GM18907 (cell line): ENCODE data around the gene INPP5J.
"Not testable (repeated sequence)": the region's sequence is repeated elsewhere in the genome, so short reads cannot be mapped to it uniquely, and the experiment has no call there.

Source experiments
- ATAC-seq: cut with Tn5 transposase; IDR thresholded peaks from one replicate; pipeline ENCODE4 v1.9.1; 2021; ENCODE audit warnings: mild to moderate bottlenecking, moderate library complexity; ENCODE audit not compliant: unreplicated experiment

Gene INPP5J

DNA sequence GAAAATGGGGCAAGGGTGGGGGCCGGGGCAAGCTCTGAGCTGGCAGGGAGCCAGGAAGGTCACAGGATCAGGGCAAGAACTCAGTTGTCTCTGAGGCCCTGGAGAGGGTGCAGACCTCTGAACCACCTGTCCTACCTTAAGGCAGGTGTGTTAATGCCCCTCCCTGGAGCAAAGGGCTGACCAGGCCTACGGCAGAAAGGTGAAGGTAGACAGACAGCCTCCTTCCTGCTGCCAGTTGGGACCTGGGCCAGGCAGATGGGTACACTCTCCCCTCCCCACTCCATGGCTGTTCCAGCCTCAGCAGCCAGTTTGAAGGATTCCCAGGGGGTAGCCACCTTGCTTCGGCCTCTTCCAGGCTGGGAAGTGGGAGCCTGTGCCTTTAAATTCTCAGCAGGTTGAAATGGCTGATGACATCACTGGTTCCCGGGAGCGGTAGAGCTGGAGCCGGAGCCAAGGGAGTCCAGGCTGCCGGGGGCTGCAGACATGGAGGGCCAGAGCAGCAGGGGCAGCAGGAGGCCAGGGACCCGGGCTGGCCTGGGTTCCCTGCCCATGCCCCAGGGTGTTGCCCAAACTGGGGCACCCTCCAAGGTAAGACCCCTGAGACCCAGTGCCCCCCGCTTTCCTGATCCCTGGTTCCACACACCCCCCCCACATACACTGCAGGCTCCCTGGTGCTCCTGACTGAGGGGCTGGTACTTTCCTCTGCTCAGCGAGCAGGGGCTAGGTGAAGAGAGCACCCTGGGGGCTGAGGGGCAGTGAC is at the start of gene INPP5J:
INPP5J (plus strand) TSS at position 435 of the 760 bp plus-strand sequence; CDS start at position 484, 49 bp downstream.
- no peak for ATAC-seq

- not testable (repeated sequence) for ATAC-seq
Observed at GRCh38 chr22:31073125-31073524, 49.6 kb upstream of the INPP5J start.

DNA sequence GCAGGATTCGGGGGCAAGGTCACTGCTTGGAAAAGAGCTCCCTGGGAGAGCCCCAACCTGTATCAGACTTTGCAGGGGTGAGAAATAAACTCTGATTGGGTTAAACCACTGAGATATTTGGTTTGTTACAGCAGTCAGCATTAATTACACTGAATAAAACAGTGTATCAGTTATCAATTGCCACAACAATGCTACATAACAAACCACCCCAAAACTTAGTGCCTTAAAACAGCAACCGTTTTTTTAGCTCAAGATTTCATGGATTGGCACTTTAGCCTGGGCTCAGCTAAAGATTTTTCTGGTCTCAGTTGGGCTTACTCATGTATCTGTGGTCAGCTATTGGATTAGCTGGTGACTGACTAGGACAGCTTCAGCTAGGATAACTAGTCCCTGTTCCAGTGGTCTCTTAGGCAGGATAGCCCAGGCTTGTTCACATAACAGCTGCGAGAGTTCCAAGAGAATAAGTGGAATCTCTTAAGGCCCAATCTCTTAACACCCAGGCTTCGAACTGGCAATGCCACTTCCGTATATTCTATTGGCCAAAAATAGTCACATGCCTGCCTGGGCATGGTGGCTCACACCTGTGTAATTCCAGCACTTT is 49.1 kb upstream of the INPP5J start:
- ATAC-seq = not testable (repeated sequence)

GRCh38 chr22:31075961-31076360 is 46.8 kb upstream of the INPP5J start:
- no peak for ATAC-seq

DNA sequence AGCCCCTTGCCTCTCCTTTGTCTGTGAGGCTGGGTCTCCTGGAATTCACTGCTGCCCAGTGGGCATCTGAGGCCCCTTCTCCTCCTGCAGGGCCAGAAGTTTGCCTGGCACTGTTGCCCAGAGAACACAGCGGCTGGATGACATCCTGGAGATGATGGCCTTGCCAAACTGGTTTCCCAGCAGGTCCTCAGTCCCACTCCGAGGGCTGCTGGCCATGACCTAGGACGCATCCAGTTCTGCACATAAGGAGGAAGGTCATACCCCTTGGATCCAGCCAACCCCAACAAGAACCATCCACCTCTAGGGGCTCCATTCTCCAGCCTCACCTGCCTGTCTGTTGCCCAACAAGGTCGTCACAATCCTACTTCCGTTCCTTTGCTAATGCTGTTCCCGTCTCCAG is 45.1 kb upstream of the INPP5J start:
- no peak for ATAC-seq

GRCh38 chr22:31078389-31078788 is 44.4 kb upstream of the INPP5J start:
- not testable (repeated sequence) for ATAC-seq

- ATAC-seq = no peak
Observed at GRCh38 chr22:31079095-31079642, 43.6 kb upstream of the INPP5J start.

DNA sequence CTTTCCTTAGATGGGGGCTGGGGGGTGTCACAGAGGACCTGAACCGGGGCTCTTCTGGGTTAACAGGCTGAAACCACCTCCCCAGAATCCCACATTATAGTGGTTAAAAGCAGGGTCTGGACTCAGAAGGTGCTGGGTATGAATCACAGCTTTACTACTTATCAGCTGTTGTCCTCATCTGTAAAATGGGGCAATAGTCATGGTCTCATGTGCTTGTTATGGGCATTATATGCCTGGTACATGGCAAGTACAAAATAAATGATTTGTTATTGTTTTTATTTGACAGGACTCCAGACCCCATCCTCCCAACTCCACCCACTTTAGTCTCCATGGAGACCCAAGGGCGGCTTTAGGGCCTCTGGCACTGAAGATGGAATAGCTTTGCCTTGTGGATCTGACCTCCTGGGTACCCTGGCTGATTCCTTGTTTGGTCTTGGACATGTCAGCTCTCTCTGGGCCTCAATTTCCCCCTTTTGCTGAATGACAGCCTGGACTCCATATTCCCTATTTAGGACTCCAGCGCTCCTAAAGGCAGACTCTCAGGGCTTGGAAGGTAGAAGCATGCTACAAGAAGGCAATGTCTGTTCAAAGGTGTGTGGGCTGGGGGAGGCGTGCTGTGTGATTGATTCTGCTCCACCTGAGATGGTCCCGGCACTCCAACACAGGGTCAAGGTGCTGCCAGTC is 42.5 kb upstream of the INPP5J start:
- ATAC-seq = no peak

- ATAC-seq = peak; percentile 48
Observed at GRCh38 chr22:31080848-31081649, 41.7 kb upstream of the INPP5J start, which contains the start of gene SMTN. Gene SMTN (plus strand): TSS chr22:31081318. CDS start chr22:31083259, 1,941 bp downstream.

GRCh38 chr22:31081963-31082605 is 40.7 kb upstream of the INPP5J start:
- ATAC-seq = no peak

- ATAC-seq = no peak
Observed at GRCh38 chr22:31082606-31083376, 40.0 kb upstream of the INPP5J start.

GRCh38 chr22:31083377-31083768 is 39.4 kb upstream of the INPP5J start:
- no peak for ATAC-seq

DNA sequence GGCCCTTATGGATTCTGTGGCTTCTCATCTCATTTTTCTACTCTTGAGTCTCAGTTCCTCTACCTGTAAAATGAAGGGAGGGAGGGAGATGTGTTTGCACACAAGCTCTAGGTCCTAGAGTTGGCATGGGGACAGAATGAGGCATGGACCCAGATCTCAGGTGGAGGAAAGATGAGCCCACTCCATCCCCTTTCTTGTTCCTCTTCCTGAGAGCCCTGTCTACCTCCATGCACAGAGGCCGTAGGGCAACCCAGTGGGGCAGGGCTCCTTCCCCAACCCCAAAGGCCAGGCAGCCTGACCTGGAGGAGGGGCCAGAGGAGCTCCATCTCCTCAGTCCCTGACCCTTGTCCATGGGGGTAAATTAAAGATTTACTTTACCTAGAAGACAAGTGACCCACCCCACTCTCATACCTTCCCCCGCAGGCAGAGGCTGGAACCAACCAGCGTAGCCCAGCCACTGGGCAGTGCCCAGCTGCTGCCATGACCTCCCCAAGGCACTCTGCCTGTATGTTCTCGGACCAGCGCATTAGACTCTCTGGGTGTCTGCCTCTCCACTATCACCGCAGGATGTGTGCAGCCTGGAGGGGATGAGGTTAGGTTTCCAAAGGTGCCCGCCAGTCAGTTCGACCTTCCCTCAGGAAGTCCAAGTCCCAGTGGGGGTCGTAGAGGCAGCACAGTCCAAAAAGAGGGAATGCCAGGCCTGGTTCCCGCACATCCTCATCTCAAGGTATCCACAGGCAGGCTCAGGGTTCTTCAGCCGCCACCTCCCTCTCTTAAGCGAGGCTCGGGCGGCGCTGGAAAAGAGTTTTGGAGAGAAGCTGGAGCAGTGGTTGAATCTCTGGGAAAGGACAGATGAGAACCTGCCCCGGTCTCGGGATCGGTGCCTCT is 38.6 kb upstream of the INPP5J start:
- peak; percentile 12 for ATAC-seq

DNA sequence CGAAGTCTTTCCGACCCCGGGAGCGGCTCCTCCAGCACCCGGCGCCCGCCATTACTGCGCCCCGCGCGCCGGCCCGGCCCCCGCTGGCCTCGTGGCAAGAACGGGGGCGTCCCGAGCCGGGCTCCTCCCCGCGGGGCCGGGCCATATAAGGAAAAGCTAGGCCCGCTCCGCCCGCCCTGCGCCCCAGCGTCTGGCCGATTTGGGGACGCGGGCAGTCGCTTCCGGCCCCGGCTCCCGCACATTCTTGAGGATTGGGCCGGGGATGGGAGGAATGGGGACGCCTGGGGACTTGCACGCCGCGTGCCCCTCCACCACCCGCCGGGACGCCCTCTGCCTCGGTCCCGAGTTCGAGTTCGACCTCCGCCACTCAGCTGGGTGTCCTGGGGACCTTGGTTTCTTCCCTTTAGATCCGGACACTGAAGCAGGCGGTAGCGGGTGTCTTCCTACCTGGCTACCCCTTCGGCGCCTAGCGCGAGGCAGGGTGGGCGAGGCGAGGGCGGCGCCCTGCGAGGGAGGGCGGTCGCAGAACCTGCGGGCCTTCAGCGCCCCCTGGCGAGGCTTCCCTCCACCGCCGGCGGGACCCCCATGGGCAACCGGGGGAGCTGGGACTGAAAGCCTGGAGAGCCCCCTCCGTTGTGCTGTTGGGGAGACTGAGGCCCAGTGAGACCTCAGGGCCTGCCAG is 37.8 kb upstream of the INPP5J start:
- peak; percentile 75 for ATAC-seq

DNA sequence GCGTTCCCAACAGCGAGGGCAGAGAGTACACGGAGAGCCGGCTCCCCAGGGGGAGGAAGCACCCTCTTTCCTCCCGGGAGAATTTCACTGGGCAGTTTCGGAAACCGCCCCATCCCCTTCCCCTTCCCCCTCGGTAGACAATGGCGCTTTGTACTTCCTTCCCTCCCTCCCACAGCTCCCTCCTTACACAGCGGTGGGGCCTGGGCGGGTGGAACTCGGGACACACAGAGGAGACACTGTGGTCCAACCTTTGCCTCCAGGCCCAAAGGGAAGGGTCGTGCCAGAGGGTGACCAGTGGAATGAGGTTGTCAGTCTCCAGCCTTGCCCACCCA is 37.3 kb upstream of the INPP5J start:
- no peak for ATAC-seq

DNA sequence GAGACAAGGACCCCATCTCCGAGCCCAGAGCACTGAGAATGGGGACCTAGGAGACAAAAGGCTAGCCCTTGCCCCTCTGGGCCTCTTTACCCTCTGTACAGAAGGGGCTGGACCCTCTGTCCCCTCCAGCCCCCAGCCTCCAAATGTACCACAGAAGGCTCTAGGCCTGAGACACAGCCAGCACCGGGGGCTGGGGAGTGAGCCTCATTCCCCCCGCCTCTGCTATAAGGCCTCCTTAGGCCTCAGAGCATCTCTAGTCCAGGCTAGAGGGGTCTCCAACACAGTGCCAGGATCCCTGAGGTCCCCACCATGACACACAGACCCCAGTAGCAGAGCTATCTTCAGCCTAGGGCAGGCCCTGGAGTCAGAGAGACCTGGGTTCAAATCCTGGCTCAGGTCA is 36.8 kb upstream of the INPP5J start:
- no peak for ATAC-seq

DNA sequence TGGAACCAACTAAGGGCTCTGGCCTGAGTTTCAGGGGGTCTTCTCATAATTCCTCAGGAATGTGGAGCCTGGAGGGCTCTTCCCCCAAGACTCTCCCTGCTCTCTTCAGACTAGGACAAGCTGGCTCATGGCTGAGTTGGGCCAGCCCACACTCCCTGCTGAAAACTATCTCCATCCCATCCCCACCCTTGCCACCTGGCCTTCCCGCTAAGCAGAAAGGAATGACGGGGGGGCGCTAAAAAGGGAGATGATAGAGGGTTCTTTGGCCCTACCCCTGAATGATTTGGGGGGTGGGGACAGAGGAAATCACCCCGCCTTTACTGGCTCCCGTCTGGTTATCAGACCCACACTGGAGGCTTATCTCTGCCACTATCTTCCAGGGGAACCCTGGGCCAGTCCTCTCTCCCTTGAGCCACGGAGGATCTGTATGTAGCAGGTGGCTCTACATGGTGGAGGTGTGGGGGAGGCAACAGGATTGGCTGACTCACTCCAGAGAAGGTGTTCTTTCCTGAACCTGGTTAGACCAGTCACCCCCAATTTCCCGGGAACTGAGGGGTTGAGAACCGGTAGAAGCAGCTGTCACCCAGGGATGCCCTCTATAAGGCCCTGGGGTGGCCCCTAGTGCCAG is 35.9 kb upstream of the INPP5J start:
- no peak for ATAC-seq
